ENCODE results near the gene VPS13C. TPM values are rescaled to one million over a fixed set of nuclear protein-coding genes. Genes with fewer than 3 reads are reported as not detected.
A peak's percentile ranks its signal among the peaks of the same experiment; 100 is the strongest.

Gene VPS13C
- total and polyA plus RNA-seq, 2 donors (not counting 3 experiments of a cell fraction or from before 2014, with no cell fraction given), result 10.8 to 60.3 TPM

DNA sequence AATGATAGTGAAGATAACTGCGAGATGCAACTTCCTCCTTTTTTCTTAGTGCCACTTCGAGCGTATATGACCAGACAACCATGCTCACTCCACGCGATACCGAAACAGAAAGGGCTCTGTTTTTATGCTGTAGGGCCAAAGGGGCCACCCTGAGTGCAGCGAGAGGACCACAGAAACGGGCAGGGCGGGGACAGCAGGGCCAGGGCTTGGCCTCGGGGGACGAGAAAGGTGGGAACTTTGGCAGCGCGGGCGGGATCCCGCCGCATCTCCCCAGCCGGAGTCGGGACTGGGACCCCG, 483 bp downstream of the VPS13C start:
- no peaks in the 10 kb centered on the region for H3K36me3 ChIP-seq (ENCODE audit: control insufficient read depth in 2 of 2, extremely low read depth in 1 of 2, insufficient read depth in 2 of 2, low read length in 2 of 2)
- TF ChIP-seq GATA2 (IDR thresholded peaks at IDR 0.05; ENCODE audit: insufficient read depth, insufficient read length, low read depth, low read length) (peak; percentile 19), POLR2A (IDR thresholded peaks at IDR 0.05; ENCODE audit: low read depth, low read length) (no peak)
- H3K79me2 ChIP-seq (ENCODE audit: control insufficient read depth, insufficient read depth, low read length), result peaks cover 35% of the 10 kb centered on the region
- no peaks in the 10 kb centered on the region for H3K9me3 ChIP-seq (replicated peaks; ENCODE audit: control insufficient read depth, insufficient read depth, low read length)
- no peak for DNase-seq (ENCODE audit: low read depth, low spot score)
- H3K9me1 ChIP-seq (replicated peaks; ENCODE audit: control insufficient read depth, extremely low read depth, insufficient read depth, low read length), result no peaks in the 10 kb centered on the region
- H3K27me3 ChIP-seq (ENCODE audit: control insufficient read depth in 2 of 2, insufficient read depth in 2 of 2, low read length in 2 of 2), result no peaks in the 10 kb centered on the region
- peak overlapping the region; percentile 99 for H3K4me2 ChIP-seq (ENCODE audit: insufficient read depth, low read length)
- POLR2A ChIA-PET, result interaction anchor here (1.1 to 1.7 kb wide), 2 partner anchors 59 to 105 kb away, joined by 4 to 5 read pairs; partner anchors contain the start of gene C2CD4B
- peak overlapping the region; percentile 81 for H3K27ac ChIP-seq (ENCODE audit: insufficient read depth, low read depth, low read length)
- H2AFZ ChIP-seq (ENCODE audit: low read depth, low read length), result peak overlapping the region; percentile 93
- peak overlapping the region; percentile 90 to 99 (median 92) for H3K4me3 ChIP-seq (replicated peaks in 1 of 3; ENCODE audit: insufficient read depth in 1 of 3, low read depth in 1 of 3, low read length in 3 of 3)
- FAIRE-seq, result no peak
- no TSS peak for BruUV-seq (replicated peaks)
- intact Hi-C loops (cut with micrococcal nuclease), result loop anchor here (1.0 to 2.0 kb wide), 2 partner anchors 9 to 113 kb away; no protein-coding TSS in a partner anchor
- CTCF ChIA-PET, result interaction anchor here (1.1 to 3.5 kb wide), 22 partner anchors 10 to 248 kb away, joined by 3 to 29 read pairs (median 8); partner anchors contain the start of gene C2CD4B
- dilution Hi-C loops (cut with MboI; ENCODE audit: extremely low pct_ligation_motif_present, low sequenced_read_pairs), result no loop called here
- H3K4me1 ChIP-seq (ENCODE audit: control insufficient read depth, extremely low read depth, insufficient read depth, low read length), result peaks cover 25% of the 10 kb centered on the region
- peak overlapping the region; percentile 92 for H3K9ac ChIP-seq (replicated peaks; ENCODE audit: extremely low read depth, insufficient read depth, low read length)
- H4K20me1 ChIP-seq (replicated peaks; ENCODE audit: control insufficient read depth, extremely low read depth, insufficient read depth, low read length), result no peaks in the 10 kb centered on the region

DNA sequence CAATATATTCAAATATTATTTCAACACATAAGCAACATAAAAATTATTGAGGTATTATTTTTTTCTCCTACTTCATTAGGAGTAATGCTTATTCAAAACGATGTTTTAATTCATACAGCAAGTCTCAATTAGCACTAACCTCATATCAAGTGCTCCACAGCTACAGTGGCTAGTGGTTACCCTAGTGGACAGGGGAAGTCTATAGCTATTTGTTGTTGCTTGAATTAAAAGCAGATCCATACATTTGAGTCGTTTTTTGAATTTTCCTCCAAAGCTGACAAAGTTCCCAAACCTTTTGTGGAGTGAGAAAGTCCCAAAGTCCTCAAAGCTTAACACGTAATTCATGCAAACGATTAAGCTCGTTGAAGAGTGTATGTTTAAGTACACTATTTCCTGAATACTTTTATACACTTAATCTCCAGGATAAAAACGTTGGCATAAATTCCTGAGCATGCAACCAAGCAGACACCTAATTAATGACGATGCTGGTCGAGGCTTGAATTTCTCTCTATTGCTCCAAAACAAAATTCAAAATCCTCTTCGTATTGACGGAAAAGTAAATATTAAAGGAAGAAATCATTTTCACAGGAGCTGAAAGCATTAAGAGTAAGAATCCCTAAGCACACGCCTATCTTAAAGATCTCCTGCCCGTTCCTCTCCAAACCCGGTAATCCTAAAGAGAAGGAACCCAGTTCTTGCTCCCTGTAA, 985 bp downstream of the VPS13C start:
- DNase-seq (ENCODE audit: low read depth, low spot score), result peak; percentile 61

More for the DNA sequence above, 985 bp downstream of the VPS13C start:
- TSS peak; percentile 38 for BruUV-seq (replicated peaks)
- peak overlapping the region; percentile 93 for H2AFZ ChIP-seq (ENCODE audit: low read depth, low read length)
- no peaks in the 10 kb centered on the region for H4K20me1 ChIP-seq (replicated peaks; ENCODE audit: control insufficient read depth, extremely low read depth, insufficient read depth, low read length)
- peak overlapping the region; percentile 99 for H3K4me2 ChIP-seq (ENCODE audit: insufficient read depth, low read length)
- TF ChIP-seq MYC (IDR thresholded peaks at IDR 0.05; ENCODE audit: low read depth, low read length), result no peak
- TF ChIP-seq, protein P1, sequence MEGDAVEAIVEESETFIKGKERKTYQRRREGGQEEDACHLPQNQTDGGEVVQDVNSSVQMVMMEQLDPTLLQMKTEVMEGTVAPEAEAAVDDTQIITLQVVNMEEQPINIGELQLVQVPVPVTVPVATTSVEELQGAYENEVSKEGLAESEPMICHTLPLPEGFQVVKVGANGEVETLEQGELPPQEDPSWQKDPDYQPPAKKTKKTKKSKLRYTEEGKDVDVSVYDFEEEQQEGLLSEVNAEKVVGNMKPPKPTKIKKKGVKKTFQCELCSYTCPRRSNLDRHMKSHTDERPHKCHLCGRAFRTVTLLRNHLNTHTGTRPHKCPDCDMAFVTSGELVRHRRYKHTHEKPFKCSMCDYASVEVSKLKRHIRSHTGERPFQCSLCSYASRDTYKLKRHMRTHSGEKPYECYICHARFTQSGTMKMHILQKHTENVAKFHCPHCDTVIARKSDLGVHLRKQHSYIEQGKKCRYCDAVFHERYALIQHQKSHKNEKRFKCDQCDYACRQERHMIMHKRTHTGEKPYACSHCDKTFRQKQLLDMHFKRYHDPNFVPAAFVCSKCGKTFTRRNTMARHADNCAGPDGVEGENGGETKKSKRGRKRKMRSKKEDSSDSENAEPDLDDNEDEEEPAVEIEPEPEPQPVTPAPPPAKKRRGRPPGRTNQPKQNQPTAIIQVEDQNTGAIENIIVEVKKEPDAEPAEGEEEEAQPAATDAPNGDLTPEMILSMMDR (IDR thresholded peaks at IDR 0.05; ENCODE audit: extremely low read depth in 1 of 2, insufficient read depth in 1 of 2, low read depth in 1 of 2, low read length in 2 of 2), result peak; percentile 4 to 21
- ChIA-PET POLR2A (interaction anchor here (1.7 kb wide), 1 partner anchor 106 kb away, joined by 5 read pairs; the partner anchor contains the start of gene C2CD4B), CTCF (interaction anchor here (0.7 to 3.5 kb wide), 19 partner anchors 11 to 248 kb away, joined by 3 to 27 read pairs (median 7); partner anchors contain the start of gene C2CD4B)
- FAIRE-seq, result no peak
- peak overlapping the region; percentile 90 to 99 (median 92) for H3K4me3 ChIP-seq (replicated peaks in 1 of 3; ENCODE audit: insufficient read depth in 1 of 3, low read depth in 1 of 3, low read length in 3 of 3)
- peak overlapping the region; percentile 92 for H3K9ac ChIP-seq (replicated peaks; ENCODE audit: extremely low read depth, insufficient read depth, low read length)
- H3K4me1 ChIP-seq (ENCODE audit: control insufficient read depth, extremely low read depth, insufficient read depth, low read length), result peaks cover 23% of the 10 kb centered on the region
- dilution Hi-C loops (cut with MboI; ENCODE audit: extremely low pct_ligation_motif_present, low sequenced_read_pairs) (no loop called here), intact Hi-C loops (cut with micrococcal nuclease) (no loop called here)
- peaks cover 37% of the 10 kb centered on the region for H3K79me2 ChIP-seq (ENCODE audit: control insufficient read depth, insufficient read depth, low read length)
- H3K9me1 ChIP-seq (replicated peaks; ENCODE audit: control insufficient read depth, extremely low read depth, insufficient read depth, low read length), result no peaks in the 10 kb centered on the region
- H3K36me3 ChIP-seq (ENCODE audit: control insufficient read depth in 2 of 2, extremely low read depth in 1 of 2, insufficient read depth in 2 of 2, low read length in 2 of 2), result no peaks in the 10 kb centered on the region
- no peaks in the 10 kb centered on the region for H3K9me3 ChIP-seq (replicated peaks; ENCODE audit: control insufficient read depth, insufficient read depth, low read length)
- peak overlapping the region; percentile 81 for H3K27ac ChIP-seq (ENCODE audit: insufficient read depth, low read depth, low read length)
- H3K27me3 ChIP-seq (ENCODE audit: control insufficient read depth in 2 of 2, insufficient read depth in 2 of 2, low read length in 2 of 2), result no peaks in the 10 kb centered on the region

Measured in endothelial cell of umbilical vein (primary cell).